BLaER1 (cell line): ENCODE measurements around the gene CYP27B1.

Experiments
- H3K27ac ChIP-seq: shearing (Covaris generic); formaldehyde crosslinking; 2 replicates; pipeline ENCODE4 v1.8.1; 2022
- H3K27me3 ChIP-seq: shearing (Covaris generic); formaldehyde crosslinking; 2 replicates; pipeline ENCODE4 v1.8.1; 2022
- H3K36me3 ChIP-seq: shearing (Covaris generic); formaldehyde crosslinking; 2 replicates; pipeline ENCODE4 v1.8.1; 2022
- H3K4me1 ChIP-seq: shearing (Covaris generic); formaldehyde crosslinking; 2 replicates; pipeline ENCODE4 v1.8.1; 2022
- H3K4me2 ChIP-seq: shearing (Covaris generic); formaldehyde crosslinking; 2 replicates; pipeline ENCODE4 v1.8.1; 2022
- H3K4me3 ChIP-seq: shearing (Covaris generic); formaldehyde crosslinking; 2 replicates; pipeline ENCODE4 v1.8.1; 2022
- H3K9ac ChIP-seq: shearing (Covaris generic); formaldehyde crosslinking; 2 replicates; pipeline ENCODE4 v1.8.1; 2022
- H3K9me3 ChIP-seq: shearing (Covaris generic); formaldehyde crosslinking; 2 replicates; pipeline ENCODE4 v1.8.1; 2022
- H4K20me1 ChIP-seq: shearing (Covaris generic); formaldehyde crosslinking; 2 replicates; pipeline ENCODE4 v1.8.1; 2022
- Cebpa-rat ChIP-seq: shearing (Covaris generic); IDR thresholded peaks from 2 replicates; pipeline ENCODE4 v1.8.1; 2022

Gene CYP27B1

GRCh38 chr12:57809425-57809824 lies 42.5 kb upstream of the CYP27B1 start:
- Histone ChIP-seq H3K4me1 (no peaks in the 10 kb centered on the region), H3K4me3 (no peak overlapping the region), H4K20me1 (no peaks in the 10 kb centered on the region), H3K36me3 (peaks cover 52% of the 10 kb centered on the region), H3K9ac (no peak overlapping the region), H3K4me2 (no peak overlapping the region), H3K27ac (no peak overlapping the region), H3K27me3 (no peaks in the 10 kb centered on the region), H3K9me3 (no peaks in the 10 kb centered on the region)
- TF ChIP-seq Cebpa-rat = no peak

GRCh38 chr12:57808351-57808750 lies 41.5 kb upstream of the CYP27B1 start:
- no peak overlapping the region for H3K27ac ChIP-seq
- peaks cover 60% of the 10 kb centered on the region for H3K36me3 ChIP-seq
- no peak overlapping the region for H3K4me3 ChIP-seq
- H4K20me1 ChIP-seq = no peaks in the 10 kb centered on the region
- TF ChIP-seq Cebpa-rat = no peak
- H3K4me2 ChIP-seq = no peak overlapping the region
- no peaks in the 10 kb centered on the region for H3K9me3 ChIP-seq
- H3K27me3 ChIP-seq = no peaks in the 10 kb centered on the region
- H3K9ac ChIP-seq = no peak overlapping the region
- no peaks in the 10 kb centered on the region for H3K4me1 ChIP-seq

GRCh38 chr12:57807285-57807684 lies 40.4 kb upstream of the CYP27B1 start:
- Histone ChIP-seq H3K4me2 (no peak overlapping the region), H3K4me3 (no peak overlapping the region), H3K4me1 (no peaks in the 10 kb centered on the region), H3K9ac (no peak overlapping the region), H3K36me3 (peaks cover 71% of the 10 kb centered on the region), H4K20me1 (no peaks in the 10 kb centered on the region), H3K9me3 (no peaks in the 10 kb centered on the region), H3K27ac (no peak overlapping the region), H3K27me3 (no peaks in the 10 kb centered on the region)
- no peak for TF ChIP-seq Cebpa-rat

- Histone ChIP-seq H3K4me1 (no peaks in the 10 kb centered on the region), H3K4me3 (no peak overlapping the region), H3K36me3 (peaks cover 77% of the 10 kb centered on the region), H4K20me1 (no peaks in the 10 kb centered on the region), H3K4me2 (no peak overlapping the region), H3K9ac (no peak overlapping the region), H3K9me3 (no peaks in the 10 kb centered on the region), H3K27me3 (no peaks in the 10 kb centered on the region), H3K27ac (no peak overlapping the region)
- no peak for TF ChIP-seq Cebpa-rat
Measured at GRCh38 chr12:57806677-57807076, 39.8 kb upstream of the CYP27B1 start.

GRCh38 chr12:57803319-57803893 lies 36.5 kb upstream of the CYP27B1 start:
- Histone ChIP-seq H3K4me1 (no peaks in the 10 kb centered on the region), H3K27me3 (no peaks in the 10 kb centered on the region), H3K4me2 (no peak overlapping the region), H3K9ac (no peak overlapping the region), H3K4me3 (no peak overlapping the region), H3K36me3 (peaks cover 81% of the 10 kb centered on the region), H3K9me3 (no peaks in the 10 kb centered on the region), H4K20me1 (no peaks in the 10 kb centered on the region; the same call in 1 of the 2 replicates), H3K27ac (no peak overlapping the region)
- no peak for TF ChIP-seq Cebpa-rat

GRCh38 chr12:57802607-57803006 lies 35.7 kb upstream of the CYP27B1 start:
- Histone ChIP-seq H3K4me2 (no peak overlapping the region), H4K20me1 (no peaks in the 10 kb centered on the region; the same call in 1 of the 2 replicates), H3K9me3 (no peaks in the 10 kb centered on the region), H3K27ac (no peak overlapping the region), H3K4me1 (no peaks in the 10 kb centered on the region), H3K27me3 (no peaks in the 10 kb centered on the region), H3K36me3 (peaks cover 80% of the 10 kb centered on the region), H3K9ac (no peak overlapping the region), H3K4me3 (no peak overlapping the region)
- TF ChIP-seq Cebpa-rat = no peak

GRCh38 chr12:57800965-57801364 lies 34.1 kb upstream of the CYP27B1 start:
- no peak overlapping the region for H3K4me2 ChIP-seq
- no peak overlapping the region for H3K9ac ChIP-seq
- no peaks in the 10 kb centered on the region for H3K4me1 ChIP-seq
- TF ChIP-seq Cebpa-rat = no peak
- peaks cover 84% of the 10 kb centered on the region for H3K36me3 ChIP-seq
- peaks cover 6% of the 10 kb centered on the region; the same call in 1 of the 2 replicates for H4K20me1 ChIP-seq
- H3K27me3 ChIP-seq = no peaks in the 10 kb centered on the region
- H3K9me3 ChIP-seq = no peaks in the 10 kb centered on the region
- no peak overlapping the region for H3K27ac ChIP-seq
- H3K4me3 ChIP-seq = no peak overlapping the region

GRCh38 chr12:57797933-57798332 lies 31.1 kb upstream of the CYP27B1 start:
- H3K27ac ChIP-seq = no peak overlapping the region
- H3K4me2 ChIP-seq = no peak overlapping the region
- H3K36me3 ChIP-seq = peaks cover 99% of the 10 kb centered on the region
- H3K9me3 ChIP-seq = no peaks in the 10 kb centered on the region
- H4K20me1 ChIP-seq = peaks cover 6% of the 10 kb centered on the region; the same call in 1 of the 2 replicates
- no peaks in the 10 kb centered on the region for H3K27me3 ChIP-seq
- TF ChIP-seq Cebpa-rat = no peak
- no peak overlapping the region for H3K4me3 ChIP-seq
- no peaks in the 10 kb centered on the region for H3K4me1 ChIP-seq
- H3K9ac ChIP-seq = no peak overlapping the region

GRCh38 chr12:57796996-57797395 lies 30.1 kb upstream of the CYP27B1 start:
- Histone ChIP-seq H3K9me3 (no peaks in the 10 kb centered on the region), H3K4me3 (no peak overlapping the region), H4K20me1 (peaks cover 9% of the 10 kb centered on the region; the same call in 1 of the 2 replicates), H3K9ac (no peak overlapping the region), H3K36me3 (peaks cover 99% of the 10 kb centered on the region), H3K27me3 (no peaks in the 10 kb centered on the region), H3K4me1 (no peaks in the 10 kb centered on the region), H3K27ac (no peak overlapping the region), H3K4me2 (no peak overlapping the region)
- no peak for TF ChIP-seq Cebpa-rat

GRCh38 chr12:57795354-57795753 lies 28.5 kb upstream of the CYP27B1 start:
- Histone ChIP-seq H3K4me1 (no peaks in the 10 kb centered on the region), H3K36me3 (peaks cover 99% of the 10 kb centered on the region), H3K27me3 (no peaks in the 10 kb centered on the region), H3K4me2 (no peak overlapping the region), H3K9ac (no peak overlapping the region), H4K20me1 (peaks cover 26% of the 10 kb centered on the region; the same call in 1 of the 2 replicates), H3K4me3 (no peak overlapping the region), H3K27ac (no peak overlapping the region), H3K9me3 (no peaks in the 10 kb centered on the region)
- TF ChIP-seq Cebpa-rat = no peak

GRCh38 chr12:57793920-57794319 lies 27.0 kb upstream of the CYP27B1 start:
- H3K4me3 ChIP-seq = no peak overlapping the region
- no peak overlapping the region for H3K9ac ChIP-seq
- H3K9me3 ChIP-seq = no peaks in the 10 kb centered on the region
- H3K27me3 ChIP-seq = no peaks in the 10 kb centered on the region
- no peaks in the 10 kb centered on the region for H3K4me1 ChIP-seq
- no peak for TF ChIP-seq Cebpa-rat
- peaks cover 98% of the 10 kb centered on the region for H3K36me3 ChIP-seq
- no peak overlapping the region for H3K4me2 ChIP-seq
- H3K27ac ChIP-seq = no peak overlapping the region
- H4K20me1 ChIP-seq = peaks cover 38% of the 10 kb centered on the region; the same call in 1 of the 2 replicates
